Small intestine (tissue), 7 donors: ENCODE data around the gene UVSSA. TPM values are rescaled to one million over a fixed set of nuclear protein-coding genes. Genes with fewer than 3 reads are reported as not detected.
"Not testable (repeated sequence)": the region's sequence is repeated elsewhere in the genome, so short reads cannot be mapped to it uniquely, and the experiment has no call there.

Experiments used
- DNase-seq, 2 donors: peaks; one replicate each; pipeline versions ENCODE4 v3.0.0 to v3.0.0-alpha.2; 2013
- FAIRE-seq: peaks from 2 replicates; lab custom pipeline; 2012; peaks lifted over from hg19 to GRCh38; lab: Jason Lieb, UNC
- H3K27ac ChIP-seq, 3 donors: one replicate each; pipeline ENCODE4 v1.5.1; 2013; ENCODE audit warnings: low read length in 2 of 3, mild to moderate bottlenecking in 2 of 3, control low read depth in 1 of 3, inconsistent platforms in 1 of 3, low read depth in 1 of 3, moderate library complexity in 1 of 3
- H3K27me3 ChIP-seq, 3 donors: one replicate each; pipeline ENCODE4 v1.6.1; 2013; ENCODE audit warnings: low read length in 3 of 3, inconsistent platforms in 1 of 3; ENCODE audit not compliant: control insufficient read depth in 3 of 3, insufficient read depth in 3 of 3
- H3K36me3 ChIP-seq, 3 donors: one replicate each; pipeline ENCODE4 v1.6.1; 2013; ENCODE audit warnings: low read length in 3 of 3, inconsistent platforms in 1 of 3, low read depth in 1 of 3, mild to moderate bottlenecking in 1 of 3, moderate library complexity in 1 of 3; ENCODE audit not compliant: control insufficient read depth in 3 of 3, insufficient read depth in 2 of 3
- H3K4me1 ChIP-seq, 3 donors: one replicate each; pipeline ENCODE4 v1.6.1; 2013; ENCODE audit warnings: low read length in 2 of 3, inconsistent platforms in 1 of 3, low read depth in 1 of 3, mild to moderate bottlenecking in 1 of 3, moderate library complexity in 1 of 3; ENCODE audit not compliant: control insufficient read depth in 3 of 3, insufficient read depth in 2 of 3
- H3K4me3 ChIP-seq, 3 donors: one replicate each; pipeline ENCODE4 v1.5.1; 2013; ENCODE audit warnings: low read length in 3 of 3, control low read depth in 1 of 3, inconsistent platforms in 1 of 3, low read depth in 1 of 3, mild to moderate bottlenecking in 1 of 3, moderate library complexity in 1 of 3
- H3K9me3 ChIP-seq, 2 donors: one replicate each; pipeline ENCODE4 v1.6.1; 2013; ENCODE audit warnings: low read depth in 1 of 2, low read length in 1 of 2; ENCODE audit not compliant: control insufficient read depth in 2 of 2, insufficient read depth in 1 of 2
- WGBS, 3 donors: extraction: QIAGEN DNeasy Blood & Tissue Kit; methylation state at CpG; one replicate each; pipeline ENCODE4 v1.1.7; 2013; 5-methylcytosine and 5-hydroxymethylcytosine counted together
- polyA plus RNA-seq, 4 donors: library from polyadenylated mRNA; stranded (reverse) in 3 of 4; unstranded in 1 of 4; fragments of 200-250 nt in 3 of 4; fragments of 120-200 nt in 1 of 4; gene quantifications; one replicate each; pipeline versions ENCODE4 v1.2.1 to v1.2.3, GENCODE V29; 2013
- donor health status: healthy with polysubstance abuse.
- donor health status: control.
- donor health status: control.
- donor health status: Bipolar disorder and iron deficiency.
- donor health status: healthy.

The UVSSA gene
- polyA plus RNA-seq, 4 donors: 8.5 to 20.3 (median 9.8) TPM

DNA sequence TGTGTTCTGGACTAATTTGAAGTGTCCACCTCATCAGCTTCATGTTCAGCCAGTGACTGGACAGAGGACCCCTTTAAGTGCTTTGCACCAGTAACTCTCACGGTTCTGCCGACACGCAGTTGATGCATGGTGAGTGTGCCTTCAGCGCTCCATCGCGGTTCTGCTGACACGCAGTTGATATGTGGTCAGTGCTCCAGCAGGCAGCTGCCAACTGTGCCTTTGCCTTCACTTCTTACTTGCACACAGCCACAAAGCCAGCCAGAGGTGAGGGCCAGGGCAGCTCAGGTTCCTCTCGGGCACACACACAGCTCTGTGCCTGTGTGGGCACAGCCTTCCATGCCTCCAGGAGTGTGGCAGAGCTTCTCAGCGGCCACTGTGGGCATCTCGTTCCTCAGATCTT is 46.9 kb downstream of the UVSSA start:
- DNase-seq (no peak), FAIRE-seq (no peak)
- no peaks in the 10 kb centered on the region for H3K27me3 ChIP-seq
- H3K27ac ChIP-seq: no peak overlapping the region
- H3K4me1 ChIP-seq: no peaks in the 10 kb centered on the region
- peaks cover 5 to 39% of the 10 kb centered on the region in 2 donors for H3K9me3 ChIP-seq
- peaks cover 0 to 16% (median 8%) of the 10 kb centered on the region in 3 donors for H3K36me3 ChIP-seq
- H3K4me3 ChIP-seq: no peak overlapping the region
- WGBS, 3 donors: 97 to 99% (median 98%) methylated on average over 10 of the region's 10 CpGs

DNA sequence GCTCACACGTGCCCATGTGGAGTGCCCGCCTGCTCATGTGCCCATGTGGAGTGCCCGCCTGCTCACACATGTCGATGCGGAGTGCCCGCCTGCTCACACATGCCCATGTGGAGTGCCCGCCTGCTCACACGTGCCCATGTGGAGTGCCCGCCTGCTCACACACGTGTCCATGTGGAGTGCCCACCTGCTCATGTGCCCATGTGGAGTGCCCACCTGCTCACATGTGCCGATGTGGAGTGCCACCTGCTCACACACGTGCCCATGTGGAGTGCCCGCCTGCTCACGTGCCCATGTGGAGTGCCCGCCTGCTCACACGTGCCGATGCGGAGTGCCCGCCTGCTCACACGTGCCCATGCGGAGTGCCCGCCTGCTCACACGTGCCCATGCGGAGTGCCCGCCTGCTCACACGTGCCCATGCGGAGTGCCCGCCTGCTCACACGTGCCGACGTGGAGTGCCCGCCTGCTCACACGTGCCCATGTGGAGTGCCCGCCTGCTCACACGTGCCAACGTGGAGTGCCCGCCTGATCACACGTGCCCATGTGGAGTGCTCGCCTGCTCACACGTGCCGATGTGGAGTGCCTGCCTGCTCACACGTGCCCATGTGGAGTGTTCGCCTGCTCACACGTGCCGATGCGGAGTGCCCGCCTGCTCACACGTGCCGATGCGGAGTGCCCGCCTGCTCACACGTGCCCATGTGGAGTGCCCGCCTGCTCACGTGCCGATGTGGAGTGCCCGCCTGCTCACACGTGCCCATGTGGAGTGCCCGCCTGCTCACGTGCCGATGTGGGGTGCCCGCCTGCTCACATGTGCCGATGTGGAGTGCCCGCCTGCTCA is 47.8 kb downstream of the UVSSA start:
- 94 to 96% (median 95%) methylated on average over 45 to 58 of the region's 63 CpGs for WGBS, 3 donors
- not testable (repeated sequence) for H3K4me1 ChIP-seq, H3K27ac ChIP-seq, H3K27me3 ChIP-seq, FAIRE-seq, H3K4me3 ChIP-seq, DNase-seq
- peaks cover 0 to 16% (median 8%) of the 10 kb centered on the region in 3 donors for H3K36me3 ChIP-seq
- H3K9me3 ChIP-seq: peaks cover 5 to 40% of the 10 kb centered on the region in 2 donors

DNA sequence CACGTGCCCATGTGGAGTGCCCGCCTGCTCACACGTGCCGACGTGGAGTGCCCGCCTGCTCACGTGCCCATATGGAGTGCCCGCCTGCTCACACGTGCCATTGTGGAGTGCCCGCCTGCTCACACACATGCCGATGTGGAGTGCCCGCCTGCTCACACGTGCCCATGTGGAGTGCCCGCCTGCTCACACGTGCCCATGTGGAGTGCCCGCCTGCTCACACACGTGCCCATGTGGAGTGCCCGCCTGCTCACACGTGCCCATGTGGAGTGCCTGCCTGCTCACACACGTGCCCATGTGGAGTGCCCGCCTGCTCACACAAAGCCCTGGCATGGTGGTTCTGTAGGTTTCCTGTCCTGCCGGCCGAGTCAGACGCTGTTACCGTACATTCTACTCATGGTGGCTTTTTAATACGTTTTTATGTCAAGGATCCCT is 48.4 kb downstream of the UVSSA start:
- 97 to 98% (median 98%) methylated on average over 25 to 26 of the region's 26 CpGs for WGBS, 3 donors
- not testable (repeated sequence) for FAIRE-seq, H3K4me1 ChIP-seq, H3K27ac ChIP-seq, DNase-seq, H3K4me3 ChIP-seq, H3K27me3 ChIP-seq
- Histone ChIP-seq H3K36me3 (peaks cover 0 to 16% (median 8%) of the 10 kb centered on the region in 3 donors), H3K9me3 (peaks cover 5 to 40% of the 10 kb centered on the region in 2 donors)

DNA sequence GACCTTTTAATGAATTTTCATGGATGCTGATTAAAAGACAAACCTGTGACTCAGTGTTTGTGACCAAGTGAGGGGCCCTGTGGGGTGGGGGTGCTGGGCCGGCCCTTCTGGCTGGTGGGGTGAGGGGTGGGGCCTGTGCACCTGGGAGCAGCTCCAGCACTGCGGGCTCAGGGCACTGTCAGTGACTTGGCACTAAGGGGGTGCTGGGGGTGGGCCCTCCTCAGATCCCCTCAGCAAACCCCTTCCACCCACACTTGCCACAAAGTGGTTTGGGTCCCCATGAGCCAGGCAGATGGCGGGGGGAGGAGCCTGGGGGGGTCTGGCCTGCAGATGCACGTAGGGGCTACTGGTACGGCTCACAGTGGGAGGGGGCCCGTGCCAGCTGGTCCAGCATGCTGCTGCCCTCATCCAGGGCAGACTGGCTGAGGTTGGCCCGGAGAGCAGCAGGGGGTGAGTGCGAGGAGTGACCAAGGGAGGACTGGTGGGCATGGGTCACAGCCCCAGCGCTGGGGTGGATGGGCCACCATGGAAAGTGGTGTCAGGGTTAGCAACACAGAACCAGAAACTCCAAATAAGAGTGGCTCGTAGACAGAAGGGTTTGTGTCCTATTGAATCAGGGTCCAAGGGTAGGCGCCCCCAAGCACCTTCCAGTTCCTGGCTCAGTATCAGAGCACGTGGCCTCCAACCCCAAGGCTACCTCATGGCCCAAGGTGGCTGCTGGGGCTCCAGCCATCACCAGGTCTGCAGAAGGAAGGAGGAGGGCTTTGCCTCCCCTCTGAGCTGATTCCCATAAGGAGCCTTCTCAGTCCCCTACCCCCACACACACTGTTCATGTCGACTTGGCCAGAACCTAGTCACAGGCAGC is 49.2 kb downstream of the UVSSA start:
- H3K27me3 ChIP-seq: peaks cover 0 to 16% (median 7%) of the 10 kb centered on the region in 3 donors
- peaks cover 5 to 40% of the 10 kb centered on the region in 2 donors for H3K9me3 ChIP-seq
- DNase-seq: no peak
- FAIRE-seq: no peak
- no peak overlapping the region for H3K4me3 ChIP-seq
- H3K36me3 ChIP-seq: peaks cover 0 to 16% (median 8%) of the 10 kb centered on the region in 3 donors
- H3K27ac ChIP-seq: no peak overlapping the region
- H3K4me1 ChIP-seq: no peaks in the 10 kb centered on the region
- 80 to 92% (median 87%) methylated on average over 12 to 13 of the region's 13 CpGs for WGBS, 3 donors

DNA sequence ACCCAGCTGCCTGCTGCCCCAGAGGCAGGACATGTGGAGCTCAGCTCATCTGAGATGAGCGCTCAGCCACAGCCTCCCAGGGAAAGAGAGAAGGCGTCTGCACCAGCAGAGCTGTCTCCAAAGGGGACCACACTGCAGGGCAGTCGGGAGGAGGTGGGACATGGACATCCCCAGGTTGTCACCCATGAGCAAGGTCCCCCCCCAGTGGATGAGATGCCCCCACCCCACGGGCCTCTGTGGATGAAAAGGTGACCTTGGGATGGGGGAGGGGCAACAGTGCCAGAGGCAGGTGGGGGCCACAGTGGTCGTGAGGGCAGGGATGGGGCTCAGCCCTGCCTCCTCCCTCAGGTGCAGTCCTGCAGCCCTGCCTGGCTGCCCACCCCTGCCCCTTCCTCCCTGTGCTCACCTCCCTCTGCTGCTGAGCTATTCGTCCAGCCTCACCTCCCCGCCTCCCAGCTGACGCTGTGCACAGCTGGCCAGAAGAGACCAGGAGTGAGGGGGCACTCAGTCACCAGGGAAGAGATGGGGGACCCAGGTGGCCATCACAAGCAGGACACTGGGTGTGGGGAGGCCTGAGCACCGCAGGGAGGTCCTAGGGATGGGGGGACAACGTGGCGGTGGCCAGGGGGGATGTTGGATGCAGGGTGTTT is 49.9 kb downstream of the UVSSA start:
- FAIRE-seq: no peak
- no peak for DNase-seq
- Histone ChIP-seq H3K27ac (no peak overlapping the region), H3K9me3 (peaks cover 5 to 40% of the 10 kb centered on the region in 2 donors), H3K36me3 (peaks cover 0 to 16% (median 8%) of the 10 kb centered on the region in 3 donors), H3K4me3 (no peak overlapping the region), H3K27me3 (peaks cover 7 to 24% (median 7%) of the 10 kb centered on the region in 3 donors), H3K4me1 (no peaks in the 10 kb centered on the region)
- WGBS, 3 donors: 95 to 98% (median 96%) methylated on average over 11 of the region's 11 CpGs

DNA sequence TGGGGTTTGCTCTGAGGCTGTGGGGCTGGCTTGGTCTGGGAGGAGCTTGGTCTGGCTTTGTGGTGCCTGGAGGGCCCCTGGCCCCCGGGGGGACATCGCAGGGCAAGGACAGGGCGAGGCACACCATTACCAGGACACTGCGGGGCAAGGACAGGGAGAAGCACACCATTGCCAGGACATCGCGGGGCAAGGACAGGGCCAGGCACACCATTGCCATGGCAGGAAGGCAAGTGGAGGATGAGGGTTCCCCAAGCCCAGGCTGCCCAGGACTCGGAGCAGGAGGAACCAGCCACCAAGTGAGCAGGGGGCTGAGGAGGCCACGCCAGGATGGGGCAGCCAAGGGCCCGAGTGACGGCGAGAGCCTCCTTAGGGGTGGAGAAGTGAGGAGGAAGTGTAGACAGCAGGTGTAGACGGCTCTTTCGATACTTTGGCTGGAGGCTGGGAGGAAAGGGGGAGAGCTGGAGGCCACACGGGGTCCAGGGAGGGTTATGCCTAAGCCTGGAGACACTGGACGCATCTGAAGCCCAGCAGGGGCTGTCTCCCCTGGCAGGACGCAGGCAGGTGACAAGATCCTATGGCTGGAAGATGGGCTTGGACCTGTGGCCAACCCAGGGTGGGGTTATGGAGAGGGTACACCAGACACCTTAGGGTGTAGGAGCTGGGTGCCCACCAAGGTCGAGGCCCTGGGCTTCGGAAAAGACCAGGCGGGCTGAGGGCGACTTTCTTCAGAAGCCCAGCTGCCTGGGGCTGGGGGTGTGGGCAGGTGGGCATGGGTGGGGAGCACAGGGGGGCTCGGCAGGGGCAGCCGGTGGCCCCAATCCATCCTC is 51.9 kb downstream of the UVSSA start:
- H3K4me3 ChIP-seq: no peak overlapping the region
- peaks cover 5 to 38% of the 10 kb centered on the region in 2 donors for H3K9me3 ChIP-seq
- peaks cover 14 to 35% (median 19%) of the 10 kb centered on the region in 3 donors for H3K27me3 ChIP-seq
- DNase-seq (no peak), FAIRE-seq (no peak)
- H3K4me1 ChIP-seq: no peaks in the 10 kb centered on the region
- H3K36me3 ChIP-seq: peaks cover 0 to 11% (median 0%) of the 10 kb centered on the region in 3 donors
- 88 to 91% (median 89%) methylated on average over 19 to 22 of the region's 22 CpGs for whole genome bisulfite sequencing, 3 donors
- H3K27ac ChIP-seq: no peak overlapping the region

DNA sequence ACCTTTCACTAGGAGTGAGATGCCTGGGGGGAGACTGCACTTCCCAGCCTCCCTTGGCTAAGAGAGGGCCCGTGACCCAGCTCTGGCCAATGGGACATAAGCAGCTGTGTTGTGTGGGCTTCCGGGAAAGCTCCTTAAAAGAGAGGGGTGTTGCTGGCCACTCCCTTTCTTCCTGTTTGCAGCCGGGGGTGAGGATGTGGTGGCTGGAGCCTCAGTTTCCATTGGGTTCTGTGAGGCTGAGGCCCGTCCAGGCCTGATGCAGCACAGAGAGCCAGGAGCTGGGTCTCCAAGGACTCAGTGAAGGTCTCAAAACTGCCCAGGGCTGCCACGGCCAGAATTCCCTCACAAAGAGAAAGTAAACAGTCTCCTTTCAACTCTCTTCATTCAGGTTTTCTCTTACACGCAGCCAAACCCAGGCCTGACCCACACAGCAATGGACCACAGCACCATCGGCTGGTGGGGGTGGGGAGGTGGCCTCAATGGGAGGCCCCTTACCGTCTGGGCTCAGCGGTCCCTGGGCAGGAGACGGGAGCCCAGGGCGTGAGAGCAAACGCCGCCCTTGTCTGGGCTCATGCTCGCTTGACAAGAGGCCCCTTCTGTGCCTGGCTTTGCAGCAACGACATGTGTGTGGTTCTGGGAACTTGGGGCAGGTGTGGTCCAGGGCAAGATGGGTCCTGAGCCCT is 52.6 kb downstream of the UVSSA start:
- Histone ChIP-seq H3K4me1 (no peaks in the 10 kb centered on the region), H3K36me3 (peaks cover 0 to 6% (median 0%) of the 10 kb centered on the region in 3 donors), H3K27me3 (peaks cover 18 to 43% (median 26%) of the 10 kb centered on the region in 3 donors), H3K27ac (no peak overlapping the region), H3K4me3 (no peak overlapping the region), H3K9me3 (peaks cover 5 to 31% of the 10 kb centered on the region in 2 donors)
- 84 to 89% (median 87%) methylated on average over 15 of the region's 15 CpGs for WGBS, 3 donors
- DNase-seq: no peak
- FAIRE-seq: no peak
